Psoas muscle (tissue), 8 donors: ENCODE data around the gene GSC2. TPM values are rescaled to one million over a fixed set of nuclear protein-coding genes. Genes with fewer than 3 reads are reported as not detected.

Source experiments
- ATAC-seq, 4 donors: fragments of 200-7000 bp; cut with Tn5 transposase; one replicate each; pipeline ENCODE4 v1.9.1; 2020; ENCODE audit warnings: moderate library complexity in 3 of 4, mild to moderate bottlenecking in 2 of 4
- DNase-seq, 2 donors: peaks; one replicate each; pipeline ENCODE4 v3.0.0-alpha.2; 2020
- H3K27ac ChIP-seq: fragments of 200-600 bp; one replicate; pipeline ENCODE4 v1.8.0; 2022
- H3K27me3 ChIP-seq, 3 donors: fragments of 200-600 bp in 1 of 3; one replicate each; pipeline versions ENCODE4 v1.6.1 to v1.8.0; 2013 to 2022; ENCODE audit warnings: low read length in 2 of 3, mild to moderate bottlenecking in 2 of 3, moderate library complexity in 1 of 3; ENCODE audit not compliant: insufficient read depth in 3 of 3
- H3K36me3 ChIP-seq, 2 donors: fragments of 200-600 bp in 1 of 2; one replicate each; pipeline versions ENCODE4 v1.6.1 to v1.8.0; 2013 to 2022; ENCODE audit warnings: low read depth in 1 of 2, mild to moderate bottlenecking in 1 of 2, moderate library complexity in 1 of 2; ENCODE audit not compliant: insufficient read depth in 1 of 2
- H3K4me1 ChIP-seq: fragments of 200-600 bp; one replicate; pipeline ENCODE4 v1.8.0; 2022
- H3K4me3 ChIP-seq: fragments of 200-600 bp; one replicate; pipeline ENCODE4 v1.8.0; 2022; ENCODE audit warnings: mild to moderate bottlenecking
- H3K9me3 ChIP-seq: fragments of 200-600 bp; one replicate; pipeline ENCODE4 v1.8.0; 2022
- CTCF ChIP-seq: fragments of 200-600 bp; IDR thresholded peaks from one replicate; pipeline ENCODE4 v1.8.0; 2022; ENCODE audit warnings: antibody characterized with exemption
- WGBS, 3 donors: extraction: QIAGEN DNeasy Blood & Tissue Kit; methylation state at CpG; one replicate each; pipeline versions ENCODE4 v1.1.6 to v1.1.7; 2013; 5-methylcytosine and 5-hydroxymethylcytosine counted together
- intact Hi-C, 2 donors: fragments of 100-400 bp; cut with DNase I; formaldehyde crosslinking; loops; one replicate each; pipeline versions ENCODE4 v1.11.0 to v1.14.2; 2022
- polyA plus RNA-seq, 3 donors: library from polyadenylated mRNA; stranded (reverse); fragments of 200-250 nt; gene quantifications; one replicate each; pipeline ENCODE4 v1.2.3, GENCODE V29; 2013
- total RNA-seq, 4 donors: library from RNA; stranded (reverse); fragmentation: NEBNext Ultra II Directional in 2 of 4; extraction: Animal tissue kit (Norgen Biotek cat#: 25700) in 2 of 4; gene quantifications; one replicate each; pipeline versions ENCODE4 v1.2.1 to v1.2.4, GENCODE V29; 2021 to 2023
- donor health status: healthy with polysubstance abuse.
- donor health status: DM: no; HTN: no; CAD: no; lungs with moderate emphysema.
- donor health status: Bipolar disorder and iron deficiency.
- donor health status: healthy.
- donor health status: DM: yes; HTN: yes; CAD: no.
- donor health status: DM: no; HTN: no; CAD: no.
- donor health status: DM: no; HTN: no; CAD: no.
- donor health status: DM: yes; HTN: yes; CAD: no.

Gene GSC2
- total and polyA plus RNA-seq, 7 donors: not detected

GRCh38 chr22:19111584-19111983 lies 38.5 kb downstream of the GSC2 start:
- no peaks in the 10 kb centered on the region for H3K9me3 ChIP-seq
- H3K27me3 ChIP-seq: no peaks in the 10 kb centered on the region
- peaks cover 0 to 5% of the 10 kb centered on the region in 2 donors for H3K36me3 ChIP-seq
- ATAC-seq (no peak), DNase-seq (no peak)
- no peak overlapping the region for H3K27ac ChIP-seq
- 89 to 97% (median 94%) methylated on average over 3 of the region's 3 CpGs for WGBS, 3 donors
- H3K4me1 ChIP-seq: peaks cover 84% of the 10 kb centered on the region
- no peak overlapping the region for H3K4me3 ChIP-seq
- intact Hi-C loops: no loop called here
- no peak for TF ChIP-seq CTCF

- Histone ChIP-seq H3K27me3 (no peaks in the 10 kb centered on the region), H3K9me3 (no peaks in the 10 kb centered on the region), H3K36me3 (peaks cover 0 to 5% of the 10 kb centered on the region in 2 donors), H3K4me3 (no peak overlapping the region), H3K4me1 (peaks cover 84% of the 10 kb centered on the region), H3K27ac (no peak overlapping the region)
- DNase-seq (no peak), ATAC-seq (no peak)
- intact Hi-C loops: no loop called here
- TF ChIP-seq CTCF: no peak
- 87 to 95% (median 89%) methylated on average over 3 of the region's 3 CpGs for WGBS, 3 donors
Observed at GRCh38 chr22:19111140-19111539, 39.0 kb downstream of the GSC2 start.

- H3K9me3 ChIP-seq: no peaks in the 10 kb centered on the region
Observed at GRCh38 chr22:19110646-19111045, 39.4 kb downstream of the GSC2 start.

GRCh38 chr22:19110064-19110458 lies 40.0 kb downstream of the GSC2 start:
- peak overlapping the region; percentile 33 for H3K4me3 ChIP-seq
- H3K4me1 ChIP-seq: peaks cover 84% of the 10 kb centered on the region
- no peak for DNase-seq

More at GRCh38 chr22:19110646-19111045, 39.4 kb downstream of the GSC2 start:
- no peak for TF ChIP-seq CTCF
- Histone ChIP-seq H3K4me3 (no peak overlapping the region), H3K4me1 (peaks cover 84% of the 10 kb centered on the region), H3K27ac (peak overlapping the region; percentile 76), H3K36me3 (peaks cover 0 to 3% of the 10 kb centered on the region in 2 donors), H3K27me3 (no peaks in the 10 kb centered on the region)
- ATAC-seq (no peak), DNase-seq (no peak)
- intact Hi-C loops: no loop called here

More at GRCh38 chr22:19110064-19110458, 40.0 kb downstream of the GSC2 start:
- no peaks in the 10 kb centered on the region for H3K9me3 ChIP-seq
- no peaks in the 10 kb centered on the region for H3K36me3 ChIP-seq
- peak overlapping the region; percentile 76 for H3K27ac ChIP-seq
- H3K27me3 ChIP-seq: no peaks in the 10 kb centered on the region
- WGBS, 3 donors: 36 to 75% (median 71%) methylated on average over 4 of the region's 4 CpGs
- intact Hi-C loops: no loop called here
- ATAC-seq: no peak
- no peak for TF ChIP-seq CTCF
